Osteocyte (in vitro differentiated cells): ENCODE measurements around the gene KIF15. TPM values are rescaled to one million over a fixed set of nuclear protein-coding genes. Genes with fewer than 3 reads are reported as not detected.

ENCODE experiments used
- DNase-seq: peaks from one replicate; pipeline ENCODE4 v3.0.0; 2021; ENCODE audit warnings: mixed read lengths; ENCODE audit not compliant: unreplicated experiment; ENCODE audit errors: extremely low spot score
- H3K27ac Mint-ChIP-seq: one replicate; pipeline ENCODE4 v1.8.0; 2021; ENCODE audit warnings: mild to moderate bottlenecking, mixed read lengths; ENCODE audit not compliant: unreplicated experiment
- H3K27me3 Mint-ChIP-seq: one replicate; pipeline ENCODE4 v1.8.0; 2021; ENCODE audit warnings: mixed read lengths; ENCODE audit not compliant: unreplicated experiment
- H3K36me3 Mint-ChIP-seq: one replicate; pipeline ENCODE4 v1.8.0; 2021; ENCODE audit warnings: mixed read lengths; ENCODE audit not compliant: unreplicated experiment
- H3K4me1 Mint-ChIP-seq: one replicate; pipeline ENCODE4 v1.8.0; 2021; ENCODE audit warnings: mixed read lengths; ENCODE audit not compliant: unreplicated experiment
- H3K4me3 Mint-ChIP-seq: one replicate; pipeline ENCODE4 v1.8.0; 2021; ENCODE audit warnings: mild to moderate bottlenecking, moderate library complexity, mixed read lengths; ENCODE audit not compliant: unreplicated experiment
- H3K9me3 Mint-ChIP-seq: one replicate; pipeline ENCODE4 v1.8.0; 2021; ENCODE audit warnings: mixed read lengths; ENCODE audit not compliant: unreplicated experiment
- CTCF ChIP-seq: fragments of 200-600 bp; sonication (generic); IDR thresholded peaks from 2 replicates; pipeline ENCODE4 v1.5.0; 2021; ENCODE audit warnings: antibody characterized with exemption, mild to moderate bottlenecking, moderate library complexity
- total RNA-seq: library from RNA; stranded (reverse); gene quantifications from 2 replicates; pipeline ENCODE4 v1.2.1, GENCODE V29; 2021

KIF15 gene
- total RNA-seq, 1 donor from 2014 or later = 3.1 TPM

DNA sequence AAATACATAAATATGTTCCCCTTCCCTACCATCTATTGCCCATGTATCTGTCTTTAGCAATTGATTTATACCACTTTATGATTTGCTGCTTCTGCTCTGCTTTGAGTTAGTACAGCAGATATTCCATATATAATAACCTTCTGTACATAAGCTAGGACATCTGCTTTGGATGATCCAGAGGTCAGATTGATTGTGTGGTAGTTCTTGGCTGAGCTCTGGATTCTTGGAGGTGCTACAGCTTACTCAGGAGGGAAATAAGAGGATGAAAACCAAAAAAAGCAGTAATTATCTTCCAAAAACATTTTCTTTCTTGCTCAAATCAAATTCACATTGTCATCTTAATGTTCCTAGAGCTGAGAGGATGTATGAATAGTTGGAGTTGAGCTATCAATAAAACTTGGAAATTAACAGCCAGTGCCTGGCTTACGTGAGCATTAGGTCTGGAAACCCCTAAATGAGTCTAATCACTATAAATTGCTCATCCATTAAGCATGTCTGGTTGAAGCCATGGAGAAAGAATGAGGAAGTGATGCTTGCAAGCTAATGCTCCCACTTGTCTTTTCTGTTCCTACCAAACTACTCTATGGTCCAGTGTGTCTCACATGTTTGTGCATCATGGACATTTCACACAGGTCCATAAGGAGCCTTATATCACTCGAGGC is 63.8 kb downstream of the KIF15 start:
- no peaks in the 10 kb centered on the region for H3K27me3 Mint-ChIP-seq
- H3K4me1 Mint-ChIP-seq = peaks cover 14% of the 10 kb centered on the region
- no peak for DNase-seq
- H3K4me3 Mint-ChIP-seq = no peak overlapping the region
- no peak overlapping the region for H3K27ac Mint-ChIP-seq
- no peak for TF ChIP-seq CTCF
- H3K9me3 Mint-ChIP-seq = no peaks in the 10 kb centered on the region
- H3K36me3 Mint-ChIP-seq = peaks cover 8% of the 10 kb centered on the region

GRCh38 chr3:44827196-44827595 is 65.6 kb downstream of the KIF15 start:
- Mint-ChIP-seq H3K27me3 (no peaks in the 10 kb centered on the region), H3K27ac (no peak overlapping the region), H3K4me1 (peaks cover 16% of the 10 kb centered on the region), H3K4me3 (no peak overlapping the region), H3K9me3 (no peaks in the 10 kb centered on the region), H3K36me3 (peaks cover 7% of the 10 kb centered on the region)
- TF ChIP-seq CTCF = no peak
- DNase-seq = no peak

- H3K9me3 Mint-ChIP-seq = no peaks in the 10 kb centered on the region
- TF ChIP-seq CTCF = no peak
- H3K27me3 Mint-ChIP-seq = no peaks in the 10 kb centered on the region
- H3K4me1 Mint-ChIP-seq = peaks cover 7% of the 10 kb centered on the region
- peaks cover 5% of the 10 kb centered on the region for H3K36me3 Mint-ChIP-seq
- DNase-seq = no peak
- H3K4me3 Mint-ChIP-seq = no peak overlapping the region
- no peak overlapping the region for H3K27ac Mint-ChIP-seq
These were observed 69.6 kb downstream of the KIF15 start for GRCh38 chr3:44831232-44831631.

GRCh38 chr3:44832032-44832431 is 70.4 kb downstream of the KIF15 start:
- H3K4me3 Mint-ChIP-seq = no peak overlapping the region
- H3K36me3 Mint-ChIP-seq = peaks cover 4% of the 10 kb centered on the region
- no peak for DNase-seq
- H3K27me3 Mint-ChIP-seq = no peaks in the 10 kb centered on the region
- H3K4me1 Mint-ChIP-seq = peaks cover 7% of the 10 kb centered on the region
- peaks cover 3% of the 10 kb centered on the region for H3K9me3 Mint-ChIP-seq
- no peak for TF ChIP-seq CTCF
- H3K27ac Mint-ChIP-seq = no peak overlapping the region

DNA sequence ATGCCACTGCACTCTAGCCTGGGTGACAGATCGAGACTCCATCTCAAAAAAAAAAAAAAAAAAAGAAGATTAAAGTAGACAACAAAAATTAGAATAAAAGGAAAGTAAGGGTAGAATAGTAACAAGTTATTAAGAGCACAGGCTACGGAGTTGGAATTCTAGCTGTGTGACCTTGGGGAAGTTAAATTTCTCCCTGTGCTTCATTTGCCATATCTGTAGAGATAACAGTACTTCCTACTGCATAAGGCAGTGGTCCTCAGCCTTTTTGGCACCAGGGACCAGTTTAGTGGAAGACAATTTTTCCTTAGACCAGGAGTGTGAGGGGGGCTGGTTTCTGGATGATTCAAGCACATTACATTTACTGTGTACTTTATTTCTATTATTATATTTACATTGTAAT is 71.4 kb downstream of the KIF15 start:
- TF ChIP-seq CTCF = no peak
- DNase-seq = no peak
- Mint-ChIP-seq H3K27ac (no peak overlapping the region), H3K27me3 (no peaks in the 10 kb centered on the region), H3K4me1 (peaks cover 7% of the 10 kb centered on the region), H3K36me3 (peaks cover 7% of the 10 kb centered on the region), H3K9me3 (peaks cover 6% of the 10 kb centered on the region), H3K4me3 (no peak overlapping the region)
